ENCODE measurements around the gene PDSS2.
"Not testable (repeated sequence)": the region's sequence is repeated elsewhere in the genome, so short reads cannot be mapped to it uniquely, and the experiment has no call there.

PDSS2 gene

GRCh38 chr6:107369493-107369892 lies 89.9 kb downstream of the PDSS2 start:
- Histone ChIP-seq H3K79me2 (ENCODE audit: insufficient read depth, low read length) (peaks cover 4% of the 10 kb centered on the region; the same call in 1 of the 2 replicates), H3K4me1 (ENCODE audit: insufficient read depth, low read length, severe bottlenecking) (no peaks in the 10 kb centered on the region), H3K4me2 (ENCODE audit: low read length) (no peak overlapping the region), H3K9me3 (ENCODE audit: low read length) (no peaks in the 10 kb centered on the region; the same call in 1 of the 2 replicates), H3K9me2 (ENCODE audit: low read depth, low read length) (no peaks in the 10 kb centered on the region), H3K4me3 (ENCODE audit: low read depth, low read length, poor library complexity, severe bottlenecking) (no peak overlapping the region), H3K27me3 (ENCODE audit: insufficient read depth, low read length) (no peaks in the 10 kb centered on the region), H2AFZ (ENCODE audit: low read length) (no peak overlapping the region), H4K20me1 (ENCODE audit: insufficient read depth, low read length) (no peaks in the 10 kb centered on the region), H3K36me3 (ENCODE audit: insufficient read depth, low read length) (no peaks in the 10 kb centered on the region), H3F3A (ENCODE audit: insufficient read depth, low read length) (0 out of 2 replicates have a peak, but pooled peaks cover 3% of the 10 kb centered on the region), H3K27ac (ENCODE audit: low read depth, low read length, poor library complexity, severe bottlenecking) (no peak overlapping the region), H3K9ac (ENCODE audit: low read length) (no peak overlapping the region)
- TF ChIP-seq CTCF (IDR thresholded peaks at IDR 0.05; ENCODE audit: low read length) (no peak), EZH2 (IDR thresholded peaks at IDR 0.05; ENCODE audit: borderline replicate concordance, low read length) (no peak)

- Histone ChIP-seq H3F3A (ENCODE audit: insufficient read depth, low read length) (0 out of 2 replicates have a peak, but pooled peaks cover 3% of the 10 kb centered on the region), H4K20me1 (ENCODE audit: insufficient read depth, low read length) (no peaks in the 10 kb centered on the region), H3K9me2 (ENCODE audit: low read depth, low read length) (no peaks in the 10 kb centered on the region), H3K27me3 (ENCODE audit: insufficient read depth, low read length) (no peaks in the 10 kb centered on the region), H3K9ac (ENCODE audit: low read length) (no peak overlapping the region), H3K36me3 (ENCODE audit: insufficient read depth, low read length) (peaks cover 2% of the 10 kb centered on the region; the same call in 1 of the 2 replicates), H3K4me1 (ENCODE audit: insufficient read depth, low read length, severe bottlenecking) (no peaks in the 10 kb centered on the region), H3K27ac (ENCODE audit: low read depth, low read length, poor library complexity, severe bottlenecking) (no peak overlapping the region), H3K4me2 (ENCODE audit: low read length) (no peak overlapping the region), H3K79me2 (ENCODE audit: insufficient read depth, low read length) (peaks cover 4% of the 10 kb centered on the region; the same call in 1 of the 2 replicates), H2AFZ (ENCODE audit: low read length) (no peak overlapping the region), H3K4me3 (ENCODE audit: low read depth, low read length, poor library complexity, severe bottlenecking) (no peak overlapping the region), H3K9me3 (ENCODE audit: low read length) (no peaks in the 10 kb centered on the region)
- no peak for TF ChIP-seq CTCF (IDR thresholded peaks at IDR 0.05; ENCODE audit: low read length)
- TF ChIP-seq EZH2 (IDR thresholded peaks at IDR 0.05; ENCODE audit: borderline replicate concordance, low read length), result no peak
These were observed 90.9 kb downstream of the PDSS2 start for GRCh38 chr6:107368471-107368870.

GRCh38 chr6:107364173-107364572 lies 95.2 kb downstream of the PDSS2 start:
- H3K27ac ChIP-seq (ENCODE audit: low read depth, low read length, poor library complexity, severe bottlenecking); H3K79me2 ChIP-seq (ENCODE audit: insufficient read depth, low read length); H3K27me3 ChIP-seq (ENCODE audit: insufficient read depth, low read length); H4K20me1 ChIP-seq (ENCODE audit: insufficient read depth, low read length); H3F3A ChIP-seq (ENCODE audit: insufficient read depth, low read length); H3K4me3 ChIP-seq (ENCODE audit: low read depth, low read length, poor library complexity, severe bottlenecking); H3K4me1 ChIP-seq (ENCODE audit: insufficient read depth, low read length, severe bottlenecking); H3K4me2 ChIP-seq (ENCODE audit: low read length); H3K9me2 ChIP-seq (ENCODE audit: low read depth, low read length); H3K9ac ChIP-seq (ENCODE audit: low read length); H2AFZ ChIP-seq (ENCODE audit: low read length); H3K9me3 ChIP-seq (ENCODE audit: low read length): not testable (repeated sequence)
- H3K36me3 ChIP-seq (ENCODE audit: insufficient read depth, low read length), result peaks cover 18% of the 10 kb centered on the region

Data from OCI-LY1 (cell line).